Skin of body (tissue), 2 donors: Measurements from ENCODE around the gene SPECC1L. TPM values are rescaled to one million over a fixed set of nuclear protein-coding genes. Genes with fewer than 3 reads are reported as not detected.

Experiments
- DNase-seq: peaks from one replicate; lab custom pipeline; 2025; lab: John Stamatoyannopoulos, UW
- total RNA-seq: library from RNA; depleted of rRNA; stranded (reverse); fragments of >200 nt; gene quantifications from one replicate; pipeline ENCODE4 v1.2.3, GENCODE V29; 2014

The SPECC1L gene
- total RNA-seq, 1 donor from 2014 or later = 28.8 TPM

GRCh38 chr22:24440718-24441405 is 170.2 kb downstream of the SPECC1L start:
- DNase-seq = no peak

GRCh38 chr22:24441406-24442351 is 171.0 kb downstream of the SPECC1L start:
- DNase-seq = no peak

- no peak for DNase-seq
Observed at GRCh38 chr22:24442352-24442744, 171.7 kb downstream of the SPECC1L start.

DNA sequence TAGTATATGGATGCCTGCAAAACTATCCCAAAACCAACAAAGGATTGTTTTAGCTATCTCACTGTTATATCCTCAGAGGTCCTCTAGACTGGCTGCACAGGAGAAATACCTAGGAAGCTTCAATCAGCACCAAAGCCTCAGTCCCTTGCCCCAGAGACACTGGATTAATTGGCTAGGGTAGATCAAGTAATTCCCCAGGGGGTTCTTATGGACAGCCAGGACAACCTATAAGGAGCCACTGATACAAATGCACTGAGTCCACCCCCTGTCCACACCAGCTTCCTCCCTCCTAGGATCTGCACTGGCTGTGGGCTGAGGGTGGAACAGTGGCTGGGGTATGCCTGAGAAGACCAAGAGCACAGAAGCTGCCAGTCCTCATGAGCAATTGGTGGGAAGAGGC is 173.0 kb downstream of the SPECC1L start:
- DNase-seq = no peak

DNA sequence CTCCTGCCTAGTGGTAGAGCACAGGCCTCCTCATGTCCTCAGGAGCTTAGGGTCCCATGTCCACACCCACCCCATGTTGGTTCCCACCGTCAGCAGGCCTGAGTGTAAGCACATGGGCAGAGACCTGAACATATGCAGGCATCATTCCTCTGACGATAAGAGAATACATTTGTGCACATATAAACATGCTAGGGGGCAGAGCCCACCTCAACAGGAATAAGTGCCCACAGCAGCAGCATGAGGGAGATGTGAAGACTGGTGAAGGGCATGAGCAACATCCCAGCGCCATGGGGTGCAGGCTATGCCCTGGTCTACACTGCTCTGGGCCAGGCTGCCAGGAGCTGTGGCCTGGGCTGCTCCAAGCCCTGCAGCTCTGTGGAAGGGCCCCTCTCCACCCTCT is 173.6 kb downstream of the SPECC1L start:
- DNase-seq = no peak

- no peak for DNase-seq
Observed at GRCh38 chr22:24444729-24445466, 174.3 kb downstream of the SPECC1L start.

- no peak for DNase-seq
Observed at GRCh38 chr22:24445481-24446259, 175.0 kb downstream of the SPECC1L start.

GRCh38 chr22:24446260-24446611 is 175.6 kb downstream of the SPECC1L start:
- DNase-seq = no peak

- no peak for DNase-seq
Observed at GRCh38 chr22:24450610-24451009, 180.0 kb downstream of the SPECC1L start.

GRCh38 chr22:24451162-24451561 is 180.5 kb downstream of the SPECC1L start:
- no peak for DNase-seq

- no peak for DNase-seq
Observed at GRCh38 chr22:24453853-24454252, 183.2 kb downstream of the SPECC1L start.

DNA sequence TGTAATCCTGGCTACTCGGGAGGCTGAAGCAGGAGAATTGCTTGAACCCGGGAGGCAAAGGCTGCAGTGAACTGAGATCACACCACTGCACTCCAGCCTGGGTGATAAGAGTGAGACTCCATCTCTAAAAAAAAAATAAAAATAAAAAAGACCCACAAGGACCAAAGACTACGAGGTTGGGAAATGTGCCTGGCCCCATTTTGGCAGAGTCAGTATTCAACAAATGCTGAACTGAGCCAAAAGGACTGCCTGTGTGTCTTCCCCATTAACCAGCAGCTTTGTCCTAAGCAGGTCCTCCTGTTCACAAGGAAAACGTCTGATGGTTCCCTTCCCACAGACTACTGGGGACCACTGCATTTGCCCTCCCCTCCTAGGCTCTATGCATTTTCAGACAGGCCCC is 184.4 kb downstream of the SPECC1L start:
- DNase-seq = no peak

- no peak for DNase-seq
Observed at GRCh38 chr22:24455751-24456426, 185.3 kb downstream of the SPECC1L start.

DNA sequence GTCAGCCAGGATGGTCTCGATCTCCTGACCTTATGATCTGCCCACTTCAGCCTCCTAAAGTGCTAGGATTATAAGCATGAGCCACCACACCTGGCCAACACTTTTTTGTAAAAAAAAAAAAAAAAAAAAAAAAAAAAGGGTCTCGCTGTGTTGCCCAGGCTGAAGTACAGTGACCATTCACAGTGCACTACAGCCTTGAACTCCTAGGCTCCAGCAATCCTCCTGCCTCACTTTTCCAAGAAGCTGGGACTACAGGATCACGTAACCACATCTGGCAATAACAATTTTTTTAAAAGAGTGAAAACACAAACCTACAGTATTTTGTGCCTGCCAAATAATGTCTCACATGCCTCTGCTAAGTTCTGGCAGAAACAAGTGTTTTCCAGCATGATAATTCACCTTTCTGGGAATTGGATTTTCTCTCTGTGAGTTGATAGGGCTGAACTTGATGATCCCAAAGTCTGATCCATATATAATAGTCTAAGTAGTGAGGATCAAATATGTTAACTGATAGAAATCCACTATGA is 187.3 kb downstream of the SPECC1L start:
- peak; percentile 33 for DNase-seq

DNA sequence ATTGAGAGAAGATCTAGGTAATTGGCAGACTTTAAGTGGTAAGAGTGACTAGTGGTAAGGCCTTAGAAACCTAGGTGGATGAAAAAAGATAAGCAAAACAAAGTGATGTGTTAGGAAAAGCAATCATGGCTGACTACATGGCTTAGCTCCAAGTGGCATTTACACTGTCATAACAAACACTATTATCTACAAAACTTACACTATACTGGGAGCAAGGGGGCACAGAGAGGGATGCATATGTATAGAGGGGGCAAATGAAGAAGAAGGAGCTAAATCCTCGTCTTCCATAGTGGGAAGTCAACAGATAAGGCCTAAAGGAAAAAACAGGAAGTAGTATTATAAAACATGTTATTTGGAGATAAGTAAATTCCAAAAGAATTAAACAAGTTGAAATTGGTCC is 189.3 kb downstream of the SPECC1L start:
- no peak for DNase-seq

- DNase-seq = no peak
Observed at GRCh38 chr22:24460418-24461089, 189.9 kb downstream of the SPECC1L start.

- DNase-seq = no peak
Observed at GRCh38 chr22:24463071-24463760, 192.6 kb downstream of the SPECC1L start.

DNA sequence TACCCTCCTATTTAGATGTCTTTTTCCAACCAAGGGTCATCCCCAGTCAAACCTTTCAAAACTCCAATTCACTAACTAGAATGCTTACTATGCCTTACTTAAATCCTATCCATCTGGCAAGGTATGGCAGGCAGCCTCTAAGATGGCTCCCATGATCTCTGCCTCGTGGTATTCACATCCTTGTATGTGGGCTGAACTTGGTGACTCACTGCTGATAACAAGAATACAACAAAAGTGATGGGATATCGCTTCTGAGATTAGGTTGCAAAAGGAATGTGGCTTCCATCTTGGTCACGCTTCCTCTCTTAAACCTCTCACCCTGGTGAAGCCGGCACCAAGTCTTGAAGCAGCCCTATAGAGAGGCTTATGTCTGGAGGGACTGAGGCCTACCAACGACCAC is 194.9 kb downstream of the SPECC1L start:
- no peak for DNase-seq

GRCh38 chr22:24465975-24466374 is 195.3 kb downstream of the SPECC1L start:
- no peak for DNase-seq
